ENCODE data around the gene PRCD. TPM values are rescaled to one million over a fixed set of nuclear protein-coding genes. Genes with fewer than 3 reads are reported as not detected.

PRCD gene
- polyA plus RNA-seq (2013, experiment 1 of 2), result 5.8 TPM
- 9.9 TPM for polyA plus RNA-seq (2013, experiment 2 of 2)

- Histone ChIP-seq H3K27ac (ENCODE audit: low read depth, low read length, severe bottlenecking) (no peak within 1 kb of the TSS), H3K4me3 (ENCODE audit: extremely low read depth, insufficient read depth, low read length, poor library complexity, severe bottlenecking) (peak within 1 kb of the TSS; percentile 45), H3K4me1 (ENCODE audit: control insufficient read depth, insufficient read depth, low read length, poor library complexity, severe bottlenecking) (peaks cover 41% of the 10 kb centered on the region), H3K36me3 (ENCODE audit: control insufficient read depth, insufficient read depth, low read length) (no peaks in the 10 kb centered on the region), H3K9me3 (ENCODE audit: control insufficient read depth, low read length) (no peaks in the 10 kb centered on the region)
- WGBS, 2 experiments (ENCODE audit: insufficient coverage in 2 of 2), result 82 to 89% methylated on average over 12 to 16 of the region's 22 CpGs
Observed at GRCh38 chr17:76539631-76540271, at the start of gene PRCD. Gene PRCD (plus strand): TSS chr17:76540044. CDS start chr17:76540142, 98 bp downstream.

- no peak overlapping the region for H3K4me3 ChIP-seq (ENCODE audit: extremely low read depth, insufficient read depth, low read length, poor library complexity, severe bottlenecking)
- H3K4me1 ChIP-seq (ENCODE audit: control insufficient read depth, insufficient read depth, low read length, poor library complexity, severe bottlenecking), result peaks cover 8% of the 10 kb centered on the region
- no peak overlapping the region for H3K27ac ChIP-seq (ENCODE audit: low read depth, low read length, severe bottlenecking)
- 86 to 91% methylated on average over 8 to 10 of the region's 10 CpGs for WGBS, 2 experiments (ENCODE audit: insufficient coverage in 2 of 2)
- no peaks in the 10 kb centered on the region for H3K36me3 ChIP-seq (ENCODE audit: control insufficient read depth, insufficient read depth, low read length)
- no peaks in the 10 kb centered on the region for H3K9me3 ChIP-seq (ENCODE audit: control insufficient read depth, low read length)
Observed at GRCh38 chr17:76490112-76490710, 49.6 kb upstream of the PRCD start.

- Histone ChIP-seq H3K4me1 (ENCODE audit: control insufficient read depth, insufficient read depth, low read length, poor library complexity, severe bottlenecking) (peaks cover 8% of the 10 kb centered on the region), H3K36me3 (ENCODE audit: control insufficient read depth, insufficient read depth, low read length) (no peaks in the 10 kb centered on the region), H3K9me3 (ENCODE audit: control insufficient read depth, low read length) (no peaks in the 10 kb centered on the region), H3K4me3 (ENCODE audit: extremely low read depth, insufficient read depth, low read length, poor library complexity, severe bottlenecking) (no peak overlapping the region), H3K27ac (ENCODE audit: low read depth, low read length, severe bottlenecking) (no peak overlapping the region)
- WGBS, 2 experiments (ENCODE audit: insufficient coverage in 2 of 2), result 93 to 95% methylated on average over 11 to 15 of the region's 17 CpGs
Observed at GRCh38 chr17:76491271-76492122, 48.3 kb upstream of the PRCD start.

GRCh38 chr17:76492123-76492988, 47.5 kb upstream of the PRCD start:
- Histone ChIP-seq H3K36me3 (ENCODE audit: control insufficient read depth, insufficient read depth, low read length) (no peaks in the 10 kb centered on the region), H3K4me3 (ENCODE audit: extremely low read depth, insufficient read depth, low read length, poor library complexity, severe bottlenecking) (no peak overlapping the region), H3K4me1 (ENCODE audit: control insufficient read depth, insufficient read depth, low read length, poor library complexity, severe bottlenecking) (peaks cover 8% of the 10 kb centered on the region), H3K27ac (ENCODE audit: low read depth, low read length, severe bottlenecking) (no peak overlapping the region), H3K9me3 (ENCODE audit: control insufficient read depth, low read length) (no peaks in the 10 kb centered on the region)
- 77 to 93% methylated on average over 5 to 7 of the region's 11 CpGs for WGBS, 2 experiments (ENCODE audit: insufficient coverage in 2 of 2)

GRCh38 chr17:76492989-76493501, 46.8 kb upstream of the PRCD start:
- Histone ChIP-seq H3K27ac (ENCODE audit: low read depth, low read length, severe bottlenecking) (no peak overlapping the region), H3K4me1 (ENCODE audit: control insufficient read depth, insufficient read depth, low read length, poor library complexity, severe bottlenecking) (peaks cover 14% of the 10 kb centered on the region), H3K36me3 (ENCODE audit: control insufficient read depth, insufficient read depth, low read length) (no peaks in the 10 kb centered on the region), H3K9me3 (ENCODE audit: control insufficient read depth, low read length) (no peaks in the 10 kb centered on the region), H3K4me3 (ENCODE audit: extremely low read depth, insufficient read depth, low read length, poor library complexity, severe bottlenecking) (no peak overlapping the region)
- WGBS, 2 experiments (ENCODE audit: insufficient coverage in 2 of 2), result 33 to 36% methylated on average over 11 to 13 of the region's 15 CpGs

- no peaks in the 10 kb centered on the region for H3K36me3 ChIP-seq (ENCODE audit: control insufficient read depth, insufficient read depth, low read length)
- no peak overlapping the region for H3K27ac ChIP-seq (ENCODE audit: low read depth, low read length, severe bottlenecking)
- no peak overlapping the region for H3K4me3 ChIP-seq (ENCODE audit: extremely low read depth, insufficient read depth, low read length, poor library complexity, severe bottlenecking)
- 79 to 87% methylated on average over 13 to 14 of the region's 21 CpGs for WGBS, 2 experiments (ENCODE audit: insufficient coverage in 2 of 2)
- peaks cover 20% of the 10 kb centered on the region for H3K4me1 ChIP-seq (ENCODE audit: control insufficient read depth, insufficient read depth, low read length, poor library complexity, severe bottlenecking)
- H3K9me3 ChIP-seq (ENCODE audit: control insufficient read depth, low read length), result no peaks in the 10 kb centered on the region
Observed at GRCh38 chr17:76493505-76494167, 46.2 kb upstream of the PRCD start.

- no peaks in the 10 kb centered on the region for H3K9me3 ChIP-seq (ENCODE audit: control insufficient read depth, low read length)
- H3K27ac ChIP-seq (ENCODE audit: low read depth, low read length, severe bottlenecking), result no peak overlapping the region
- H3K4me3 ChIP-seq (ENCODE audit: extremely low read depth, insufficient read depth, low read length, poor library complexity, severe bottlenecking), result no peak overlapping the region
- H3K36me3 ChIP-seq (ENCODE audit: control insufficient read depth, insufficient read depth, low read length), result no peaks in the 10 kb centered on the region
- 86 to 91% methylated on average over 16 of the region's 16 CpGs for WGBS, 2 experiments (ENCODE audit: insufficient coverage in 2 of 2)
- H3K4me1 ChIP-seq (ENCODE audit: control insufficient read depth, insufficient read depth, low read length, poor library complexity, severe bottlenecking), result peaks cover 29% of the 10 kb centered on the region
Observed at GRCh38 chr17:76495663-76496400, 44.0 kb upstream of the PRCD start.

- no peaks in the 10 kb centered on the region for H3K36me3 ChIP-seq (ENCODE audit: control insufficient read depth, insufficient read depth, low read length)
- H3K27ac ChIP-seq (ENCODE audit: low read depth, low read length, severe bottlenecking), result no peak overlapping the region
- 94% methylated on average over 4 to 5 of the region's 6 CpGs for WGBS, 2 experiments (ENCODE audit: insufficient coverage in 2 of 2)
Observed at GRCh38 chr17:76496464-76496863, 43.4 kb upstream of the PRCD start.

GRCh38 chr17:76497699-76497978, 42.2 kb upstream of the PRCD start:
- H3K4me1 ChIP-seq (ENCODE audit: control insufficient read depth, insufficient read depth, low read length, poor library complexity, severe bottlenecking), result peaks cover 28% of the 10 kb centered on the region
- no peak overlapping the region for H3K27ac ChIP-seq (ENCODE audit: low read depth, low read length, severe bottlenecking)
- H3K4me3 ChIP-seq (ENCODE audit: extremely low read depth, insufficient read depth, low read length, poor library complexity, severe bottlenecking), result no peak overlapping the region
- H3K9me3 ChIP-seq (ENCODE audit: control insufficient read depth, low read length), result no peaks in the 10 kb centered on the region
- no peaks in the 10 kb centered on the region for H3K36me3 ChIP-seq (ENCODE audit: control insufficient read depth, insufficient read depth, low read length)
- 90 to 92% methylated on average over 2 of the region's 2 CpGs for WGBS, 2 experiments (ENCODE audit: insufficient coverage in 2 of 2)

More at GRCh38 chr17:76496464-76496863, 43.4 kb upstream of the PRCD start:
- Histone ChIP-seq H3K4me3 (ENCODE audit: extremely low read depth, insufficient read depth, low read length, poor library complexity, severe bottlenecking) (no peak overlapping the region), H3K4me1 (ENCODE audit: control insufficient read depth, insufficient read depth, low read length, poor library complexity, severe bottlenecking) (peaks cover 28% of the 10 kb centered on the region), H3K9me3 (ENCODE audit: control insufficient read depth, low read length) (no peaks in the 10 kb centered on the region)
